ENCODE results near the gene TMEM115.

The TMEM115 gene

GRCh38 chr3:50354186-50354764 lies 5.0 kb downstream of the TMEM115 start:
- no peak for TF ChIP-seq CTCF (IDR thresholded peaks at IDR 0.05; ENCODE audit: control extremely low read depth, extremely low read depth, low read depth, missing control alignments)
- DNase-seq (ENCODE audit: extremely low spot score): no peak
- CTCF ChIA-PET: interaction anchor here (1.0 to 2.9 kb wide), 8 partner anchors 9 to 214 kb away, joined by 3 to 10 read pairs (median 3); partner anchors contain the start of genes C3orf18, RASSF1 and ZMYND10
- POLR2A ChIA-PET: interaction anchor here (1.2 kb wide), 1 partner anchor 215 kb away, joined by 3 read pairs; no protein-coding TSS in a partner anchor

GRCh38 chr3:50353245-50354004 lies 5.9 kb downstream of the TMEM115 start:
- no peak for DNase-seq (ENCODE audit: extremely low spot score)
- ChIA-PET CTCF (interaction anchor here (1.0 to 2.9 kb wide), 8 partner anchors 10 to 1037 kb away, joined by 3 to 10 read pairs (median 4); partner anchors contain the start of genes C3orf18 and RBM15B), POLR2A (interaction anchor here (1.0 to 1.2 kb wide), 2 partner anchors 16 to 215 kb away, joined by 3 to 4 read pairs; no protein-coding TSS in a partner anchor)
- no peak for TF ChIP-seq CTCF (IDR thresholded peaks at IDR 0.05; ENCODE audit: control extremely low read depth, extremely low read depth, low read depth, missing control alignments)

- no peak for DNase-seq (ENCODE audit: extremely low spot score)
- ChIA-PET POLR2A (interaction anchor here (1.0 to 1.2 kb wide), 2 partner anchors 15 to 216 kb away, joined by 3 to 4 read pairs; no protein-coding TSS in a partner anchor), CTCF (interaction anchor here (1.2 to 2.9 kb wide), 6 partner anchors 9 to 1038 kb away, joined by 3 to 10 read pairs (median 4); partner anchors contain the start of gene RBM15B)
- TF ChIP-seq CTCF (IDR thresholded peaks at IDR 0.05; ENCODE audit: control extremely low read depth, extremely low read depth, low read depth, missing control alignments): peak; percentile 27
These were observed 6.5 kb downstream of the TMEM115 start for GRCh38 chr3:50352781-50353180.

GRCh38 chr3:50351323-50351697 lies 8.0 kb downstream of the TMEM115 start:
- CTCF ChIA-PET: interaction anchor here (2.1 to 8.4 kb wide), 4 partner anchors 10 to 265 kb away, joined by 4 to 70 read pairs (median 32); partner anchors contain the start of gene RASSF1
- no peak for TF ChIP-seq CTCF (IDR thresholded peaks at IDR 0.05; ENCODE audit: control extremely low read depth, extremely low read depth, low read depth, missing control alignments)
- DNase-seq (ENCODE audit: extremely low spot score): no peak
- POLR2A ChIA-PET: interaction anchor here (1.7 to 3.1 kb wide), 2 partner anchors 11 to 14 kb away, joined by 7 to 24 read pairs; partner anchors contain the start of gene RASSF1

- POLR2A ChIA-PET: interaction anchor here (0.8 to 3.1 kb wide), 4 partner anchors 9 to 23 kb away, joined by 3 to 24 read pairs (median 6); partner anchors contain the start of genes RASSF1 and TUSC2
- TF ChIP-seq CTCF (IDR thresholded peaks at IDR 0.05; ENCODE audit: control extremely low read depth, extremely low read depth, low read depth, missing control alignments): no peak
These were observed 8.6 kb downstream of the TMEM115 start, which contains the start of the genes CYB561D2 and NPRL2 for GRCh38 chr3:50350527-50351322. TSS of gene CYB561D2 (plus strand) at chr3:50350862. CDS start at chr3:50351434, 572 bp downstream. TSS of gene NPRL2 (minus strand) at chr3:50350775. CDS start at chr3:50350652, 123 bp downstream.

More at GRCh38 chr3:50350527-50351322, 8.6 kb downstream of the TMEM115 start, which contains the start of the genes CYB561D2 and NPRL2:
- DNase-seq (ENCODE audit: extremely low spot score): peak; percentile 97
- CTCF ChIA-PET: interaction anchor here (1.5 to 8.4 kb wide), 8 partner anchors 11 to 265 kb away, joined by 4 to 70 read pairs (median 10); partner anchors contain the start of gene RASSF1

All from GM10248 (cell line).